Erythroblast (primary cell): ENCODE measurements around the gene SINHCAF.

Source experiments
- GATA1 ChIP-seq: IDR thresholded peaks from 2 replicates; pipeline ENCODE4 v1.6.1; 2011; ENCODE audit warnings: low read depth, mild to moderate bottlenecking, control low read depth, low read length, moderate library complexity
- POLR2A ChIP-seq: IDR thresholded peaks from 2 replicates; pipeline ENCODE4 v1.6.1; 2011; ENCODE audit warnings: mild to moderate bottlenecking, low read length

DNA sequence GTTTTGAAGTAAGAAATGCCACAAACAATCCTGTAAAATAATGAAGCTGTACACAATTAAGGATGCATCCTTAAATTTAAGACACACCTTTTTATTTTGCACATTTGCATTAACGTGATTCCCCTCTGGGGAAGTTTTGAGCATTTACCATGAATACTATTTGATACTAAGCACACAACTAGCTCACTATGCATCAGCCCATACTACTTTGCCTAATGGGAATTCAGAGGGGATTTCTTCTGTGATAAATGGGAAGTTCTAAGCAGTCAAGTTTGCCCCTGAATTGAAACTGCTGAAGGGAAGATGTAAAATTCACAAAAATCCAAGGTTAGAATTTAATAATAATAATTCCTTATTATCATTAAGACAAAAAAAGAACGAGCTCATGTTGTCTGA is 27.4 kb downstream of the SINHCAF start:
- TF ChIP-seq POLR2A (no peak), GATA1 (no peak)
